Ovary (tissue), 9 donors: Measurements from ENCODE around the gene FUS. TPM values are rescaled to one million over a fixed set of nuclear protein-coding genes. Genes with fewer than 3 reads are reported as not detected.
"Not testable (repeated sequence)": the region's sequence is repeated elsewhere in the genome, so short reads cannot be mapped to it uniquely, and the experiment has no call there.

ENCODE experiments used
- DNase-seq, 5 donors: peaks; one replicate each; pipeline ENCODE4 v3.0.0-alpha.2; 2019 to 2020
- H3K27ac ChIP-seq, 2 donors: fragments of 200-600 bp; one replicate each; pipeline versions ENCODE4 v1.5.1 to v1.8.0; 2019 to 2022
- H3K27me3 ChIP-seq: fragments of 200-600 bp; one replicate; pipeline ENCODE4 v1.8.0; 2022
- H3K36me3 ChIP-seq: fragments of 200-600 bp; sonication (generic); one replicate; pipeline ENCODE4 v1.5.1; 2019
- H3K4me1 ChIP-seq: one replicate; pipeline ENCODE4 v1.8.1; 2013; ENCODE audit warnings: mild to moderate bottlenecking, moderate library complexity; ENCODE audit not compliant: insufficient read depth
- H3K4me3 ChIP-seq: fragments of 200-600 bp; sonication (generic); one replicate; pipeline ENCODE4 v1.5.1; 2017
- H3K9me3 ChIP-seq, 2 donors: fragments of 200-600 bp in 1 of 2; sonication (generic) in 1 of 2; one replicate each; pipeline versions ENCODE4 v1.5.1 to v1.8.1; 2013 to 2019; ENCODE audit warnings: mild to moderate bottlenecking in 1 of 2, moderate library complexity in 1 of 2
- EP300 ChIP-seq: sonication (generic); formaldehyde crosslinking; IDR thresholded peaks from one replicate; pipeline ENCODE4 v1.6.1; 2017; ENCODE audit warnings: antibody characterized with exemption
- POLR2A ChIP-seq: fragments of 450-650 bp; IDR thresholded peaks from one replicate; pipeline ENCODE4 v1.6.1; 2017; ENCODE audit warnings: antibody characterized with exemption, mild to moderate bottlenecking, moderate library complexity
- WGBS, 3 donors: extraction: QIAGEN DNeasy Blood & Tissue Kit in 1 of 3; methylation state at CpG; one replicate each; pipeline versions ENCODE4 v1.1.5 to v1.1.7; 2013 to 2017; 5-methylcytosine and 5-hydroxymethylcytosine counted together
- intact Hi-C, 4 donors: fragments of 100-400 bp; cut with DNase I; formaldehyde crosslinking; loops; one replicate each; pipeline versions ENCODE4 v1.11.0 to v1.15.1; 2022 to 2023
- polyA plus RNA-seq, 2 donors: library from polyadenylated mRNA; stranded (reverse); fragments of 200-250 nt in 1 of 2; fragments of 350-450 nt in 1 of 2; fragmentation: Illumina TruSeq in 1 of 2; extraction: RNeasy Lipid Tissue Mini Kit (QIAGEN cat#74804) in 1 of 2; gene quantifications; one replicate each; pipeline ENCODE4 v1.2.3, GENCODE V29; 2013 to 2014
- total RNA-seq, 7 donors: library from RNA; depleted of rRNA in 2 of 7; stranded (reverse); fragments of >200 nt in 2 of 7; fragmentation: NEBNext Ultra II Directional in 3 of 7; extraction: Animal tissue kit (Norgen Biotek cat#: 25700) in 3 of 7; gene quantifications; one replicate each; pipeline versions ENCODE4 v1.1.0 to v1.2.4, GENCODE V29; 2016 to 2023
- TF ChIP-seq, protein P1 (sequence below), 3 donors: fragments of 450-650 bp in 2 of 3; fragments of 200-600 bp in 1 of 3; IDR thresholded peaks; one replicate each; pipeline versions ENCODE4 v1.5.1 to v1.8.0; 2016 to 2022; ENCODE audit warnings: antibody characterized with exemption in 3 of 3, mild to moderate bottlenecking in 1 of 3
- donor health status: DM: no; HTN: no; CAD: no; lungs with moderate emphysema.
- donor health status: DM: no; HTN: no; CAD: no.
- donor health status: Bipolar disorder and iron deficiency.
- donor health status: DM: yes; HTN: yes; CAD: no.
- donor health status: DM: no; HTN: no; CAD: no.
- donor health status: DM: yes; HTN: yes; CAD: no.

Gene FUS
- total and polyA plus RNA-seq, 9 donors = 62.2 to 469 (median 355) TPM

DNA sequence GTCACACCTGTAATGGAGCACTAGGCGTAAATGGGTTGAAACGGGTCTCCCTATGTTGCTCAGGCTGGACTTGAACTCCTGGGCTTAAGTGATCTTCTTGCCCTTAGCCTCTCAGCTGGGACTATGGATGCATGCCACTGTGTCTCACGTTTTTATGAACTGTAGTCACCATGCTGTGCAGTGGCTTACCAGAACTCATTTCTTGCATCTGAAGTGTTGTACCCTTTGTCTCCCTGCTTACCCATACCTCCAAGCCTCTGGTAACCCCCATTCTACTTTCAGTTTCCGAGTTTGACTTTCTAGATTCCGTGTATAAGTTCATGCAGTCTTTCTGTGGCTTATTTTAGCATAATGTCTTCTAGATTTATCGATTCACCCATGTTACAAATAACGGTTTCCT, 15.0 kb downstream of the FUS start:
- Histone ChIP-seq H3K9me3 (no peaks in the 10 kb centered on the region), H3K4me3 (no peak overlapping the region), H3K36me3 (no peaks in the 10 kb centered on the region), H3K4me1 (no peaks in the 10 kb centered on the region), H3K27ac (no peak overlapping the region), H3K27me3 (no peaks in the 10 kb centered on the region)
- 74 to 81% (median 77%) methylated on average over 7 of the region's 7 CpGs for WGBS, 3 donors
- TF ChIP-seq, protein P1, sequence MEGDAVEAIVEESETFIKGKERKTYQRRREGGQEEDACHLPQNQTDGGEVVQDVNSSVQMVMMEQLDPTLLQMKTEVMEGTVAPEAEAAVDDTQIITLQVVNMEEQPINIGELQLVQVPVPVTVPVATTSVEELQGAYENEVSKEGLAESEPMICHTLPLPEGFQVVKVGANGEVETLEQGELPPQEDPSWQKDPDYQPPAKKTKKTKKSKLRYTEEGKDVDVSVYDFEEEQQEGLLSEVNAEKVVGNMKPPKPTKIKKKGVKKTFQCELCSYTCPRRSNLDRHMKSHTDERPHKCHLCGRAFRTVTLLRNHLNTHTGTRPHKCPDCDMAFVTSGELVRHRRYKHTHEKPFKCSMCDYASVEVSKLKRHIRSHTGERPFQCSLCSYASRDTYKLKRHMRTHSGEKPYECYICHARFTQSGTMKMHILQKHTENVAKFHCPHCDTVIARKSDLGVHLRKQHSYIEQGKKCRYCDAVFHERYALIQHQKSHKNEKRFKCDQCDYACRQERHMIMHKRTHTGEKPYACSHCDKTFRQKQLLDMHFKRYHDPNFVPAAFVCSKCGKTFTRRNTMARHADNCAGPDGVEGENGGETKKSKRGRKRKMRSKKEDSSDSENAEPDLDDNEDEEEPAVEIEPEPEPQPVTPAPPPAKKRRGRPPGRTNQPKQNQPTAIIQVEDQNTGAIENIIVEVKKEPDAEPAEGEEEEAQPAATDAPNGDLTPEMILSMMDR (IDR thresholded peaks at IDR 0.05) = no peak
- no peak for TF ChIP-seq POLR2A
- no peak for TF ChIP-seq EP300
- intact Hi-C loops = loop anchor here in 1 of 4 donors (10.0 kb wide), 1 partner anchor 320 kb away; no protein-coding TSS in a partner anchor
- no peak for DNase-seq

DNA sequence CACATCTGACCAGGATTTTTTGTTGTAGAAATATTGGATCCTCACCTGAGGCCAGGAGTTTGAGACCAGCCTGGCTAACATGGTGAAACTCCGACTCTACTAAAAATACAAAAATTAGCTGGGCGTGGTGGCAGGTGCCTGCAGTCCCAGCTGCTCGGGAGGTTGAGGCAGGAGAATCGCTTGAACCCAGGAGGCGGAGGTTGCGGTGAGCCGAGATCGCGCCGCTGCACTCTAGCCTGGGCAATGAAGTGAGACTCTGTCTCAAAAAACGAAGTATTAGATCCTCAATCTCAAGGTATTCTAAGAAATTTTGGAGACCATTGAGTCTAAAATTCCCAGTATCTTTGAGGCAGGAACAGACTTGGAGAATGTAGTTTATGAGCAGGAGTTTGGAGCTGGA, 15.9 kb downstream of the FUS start:
- 92 to 95% (median 95%) methylated on average over 11 of the region's 11 CpGs for WGBS, 3 donors
- H3K4me1 ChIP-seq, H3K36me3 ChIP-seq, H3K4me3 ChIP-seq, H3K27me3 ChIP-seq, H3K27ac ChIP-seq, H3K9me3 ChIP-seq, DNase-seq: not testable (repeated sequence)
- intact Hi-C loops = loop anchor here in 1 of 4 donors (10.0 kb wide), 1 partner anchor 319 kb away; no protein-coding TSS in a partner anchor

DNA sequence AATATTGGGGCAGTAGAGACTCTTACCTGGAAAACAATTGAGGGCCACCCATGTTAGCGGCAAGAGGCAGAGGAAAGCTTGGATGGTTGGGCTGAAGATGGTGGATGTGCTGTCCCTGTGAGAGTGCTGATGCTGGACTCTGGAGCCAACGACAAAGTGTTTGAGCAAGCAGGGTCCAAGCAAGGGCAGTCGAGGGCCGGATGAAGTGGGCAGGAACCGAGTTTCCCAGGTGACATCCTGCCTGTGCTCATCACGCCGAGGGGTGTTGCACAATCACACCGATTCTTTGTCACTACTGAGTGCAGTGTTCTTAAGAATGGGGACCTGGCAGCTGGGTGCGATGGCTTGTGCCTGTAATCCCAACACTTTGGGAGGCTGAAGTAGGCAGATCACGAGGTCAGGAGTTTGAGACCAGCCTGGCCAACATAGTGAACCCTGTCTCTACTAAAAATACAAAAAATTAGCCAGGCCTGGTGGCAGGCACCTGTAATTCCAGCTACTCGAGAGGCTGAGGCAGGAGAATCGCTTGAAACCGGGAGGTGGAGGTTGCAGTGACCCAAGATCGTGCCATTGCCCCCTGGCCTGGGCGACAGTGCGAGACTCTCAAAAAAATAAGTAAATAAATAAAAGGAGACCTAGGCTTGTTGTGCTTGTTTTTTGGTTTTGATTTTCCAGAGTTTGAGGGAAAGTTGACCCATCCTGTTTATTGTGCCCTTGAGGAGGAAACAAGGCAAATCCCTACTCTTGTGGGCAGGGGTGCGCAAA, 16.6 kb downstream of the FUS start:
- TF ChIP-seq, protein P1 (IDR thresholded peaks at IDR 0.05) = no peak
- TF ChIP-seq EP300 (no peak), POLR2A (no peak)
- 83 to 87% (median 84%) methylated on average over 17 of the region's 17 CpGs for WGBS, 3 donors
- H3K27me3 ChIP-seq = no peaks in the 10 kb centered on the region
- no peak overlapping the region for H3K27ac ChIP-seq
- H3K4me1 ChIP-seq = peaks cover 3% of the 10 kb centered on the region
- intact Hi-C loops = loop anchor here in 1 of 4 donors (10.0 kb wide), 1 partner anchor 318 kb away; no protein-coding TSS in a partner anchor
- no peak for DNase-seq
- H3K4me3 ChIP-seq = no peak overlapping the region
- H3K36me3 ChIP-seq = no peaks in the 10 kb centered on the region
- H3K9me3 ChIP-seq = no peaks in the 10 kb centered on the region

DNA sequence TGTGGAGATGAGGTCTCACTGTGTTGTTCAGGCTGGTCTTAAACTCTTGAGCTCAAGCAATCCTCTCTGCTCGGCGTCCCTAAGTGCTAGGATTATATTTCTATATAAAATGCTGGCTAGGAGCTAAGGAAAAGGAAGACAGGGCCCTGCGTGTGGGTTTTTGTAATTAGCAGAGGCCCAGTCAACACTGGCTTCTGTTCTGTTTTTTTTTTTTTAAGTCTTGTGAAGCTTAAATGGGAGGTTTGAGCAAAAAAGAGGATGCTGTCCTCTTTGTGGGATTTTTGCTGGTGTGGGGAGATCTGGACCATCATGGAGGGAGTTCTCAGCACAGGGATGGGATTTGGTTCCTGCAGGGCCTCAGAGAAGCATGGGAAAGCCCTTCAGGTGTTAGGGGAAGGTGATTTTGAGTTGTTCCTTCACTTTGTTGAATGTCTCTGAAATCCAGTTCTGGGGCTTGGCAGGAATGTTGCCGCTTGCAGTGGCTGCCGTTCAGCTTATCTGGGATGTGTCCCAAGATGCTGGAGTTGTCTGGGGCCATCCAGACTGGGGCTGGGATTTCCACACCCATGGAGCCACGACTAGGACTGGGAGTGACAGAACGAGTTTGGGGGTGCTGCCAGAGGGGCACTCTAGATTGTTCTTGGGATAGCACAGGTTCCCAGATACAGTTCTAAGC, 18.4 kb downstream of the FUS start:
- DNase-seq = no peak
- H3K9me3 ChIP-seq = no peaks in the 10 kb centered on the region
- H3K27ac ChIP-seq = no peak overlapping the region
- peaks cover 7% of the 10 kb centered on the region for H3K4me1 ChIP-seq
- intact Hi-C loops = loop anchor here in 1 of 4 donors (10.0 kb wide), 1 partner anchor 316 kb away; no protein-coding TSS in a partner anchor
- no peaks in the 10 kb centered on the region for H3K36me3 ChIP-seq
- H3K27me3 ChIP-seq = no peaks in the 10 kb centered on the region
- 56 to 59% (median 57%) methylated on average over 7 of the region's 7 CpGs for WGBS, 3 donors
- TF ChIP-seq EP300 (no peak), POLR2A (no peak)
- TF ChIP-seq, protein P1 (IDR thresholded peaks at IDR 0.05) = no peak
- no peak overlapping the region for H3K4me3 ChIP-seq
